HepG2 (cell line): ENCODE measurements around the gene NPC2. TPM values are rescaled to one million over a fixed set of nuclear protein-coding genes. Genes with fewer than 3 reads are reported as not detected.

ENCODE experiments used
- ATAC-seq: fragments of 200-7000 bp; cut with Tn5 transposase; 3 replicates; pipeline ENCODE4 v1.9.1; 2020; ENCODE audit warnings: mild to moderate bottlenecking, moderate library complexity
- BruUV-seq: library from RNA; stranded (reverse); fragments of 400-500 nt; replicated peaks from 2 replicates; lab custom pipeline; 2021; lab: Mats Ljungman, UMichigan
- CTCF ChIA-PET: fragments of 300-600 bp; formaldehyde crosslinking; extraction: SDS; loops from one replicate; lab custom pipeline; 2021; ENCODE audit warnings: low total read pairs, inconsistent platforms, low intra/inter-chr PET ratio; lab: Yijun Ruan, JAX
- POLR2A ChIA-PET: fragments of 350-600 bp; sonication (Branson Sonifier 250); formaldehyde crosslinking; loops from one replicate; lab custom pipeline; 2020; ENCODE audit warnings: antibody characterized with exemption, inconsistent platforms; lab: Yijun Ruan, JAX
- DNase-seq: peaks from one replicate; pipeline ENCODE4 v3.0.0-alpha.2; 2015; ENCODE audit warnings: low spot score
- FAIRE-seq: peaks from 3 replicates; lab custom pipeline; 2011; peaks lifted over from hg19 to GRCh38; lab: Jason Lieb, UNC
- H2AFZ ChIP-seq: one replicate; pipeline ENCODE4 v1.6.1; 2011; ENCODE audit warnings: low read length, inconsistent platforms
- H3K27ac ChIP-seq: fragments of 300-600 bp; 3 replicates; pipeline ENCODE4 v1.8.0; 2011; ENCODE audit warnings: mixed run types, mild to moderate bottlenecking, mixed read lengths, low read length, inconsistent platforms; ENCODE audit not compliant: insufficient read depth; ENCODE audit errors: extremely low read length
- H3K27me3 ChIP-seq, 2 experiments: fragments of 200-600 bp in 1 of 2; 2 replicates in 1 of 2; 3 replicates in 1 of 2; pipeline versions ENCODE4 v1.6.0 to v1.8.0; 2011; ENCODE audit warnings: low read length in 2 of 2, mild to moderate bottlenecking in 2 of 2, moderate library complexity in 2 of 2, inconsistent platforms in 1 of 2; ENCODE audit not compliant: insufficient read depth in 2 of 2, control insufficient read depth in 1 of 2
- H3K36me3 ChIP-seq, 2 experiments: fragments of 200-600 bp in 1 of 2; replicated peaks in 1 of 2; 2 replicates in 1 of 2; 3 replicates in 1 of 2; pipeline versions ENCODE4 v1.5.1 to v1.8.0; 2011; ENCODE audit warnings: low read length in 2 of 2, inconsistent platforms in 1 of 2; ENCODE audit not compliant: insufficient read depth in 2 of 2, control insufficient read depth in 1 of 2
- H3K4me1 ChIP-seq: 2 replicates; pipeline ENCODE4 v1.5.1; 2012; ENCODE audit warnings: low read length, inconsistent platforms; ENCODE audit not compliant: insufficient read depth
- H3K4me2 ChIP-seq: 2 replicates; pipeline ENCODE4 v1.6.0; 2011; ENCODE audit warnings: low read depth, low read length, inconsistent platforms
- H3K4me3 ChIP-seq, 3 experiments: fragments of 200-600 bp in 1 of 3; sonication (generic), shearing (Covaris generic) in 1 of 3; replicated peaks in 1 of 3; 2 replicates each; pipeline ENCODE4 v1.5.1; 2011 to 2016; ENCODE audit warnings: low read length in 3 of 3, inconsistent platforms in 2 of 3, low read depth in 2 of 3, mild to moderate bottlenecking in 2 of 3, control low read depth in 1 of 3, mixed read lengths in 1 of 3; ENCODE audit not compliant: insufficient read depth in 1 of 3
- H3K79me2 ChIP-seq: one replicate; pipeline ENCODE4 v1.6.1; 2011; ENCODE audit warnings: low read length, inconsistent platforms; ENCODE audit not compliant: insufficient read depth
- H3K9ac ChIP-seq: 2 replicates; pipeline ENCODE4 v1.6.0; 2011; ENCODE audit warnings: mild to moderate bottlenecking, low read depth, low read length, inconsistent platforms; ENCODE audit not compliant: insufficient read depth
- H3K9me3 ChIP-seq: 2 replicates; pipeline ENCODE4 v1.5.1; 2012; ENCODE audit warnings: mild to moderate bottlenecking, low read length
- H4K20me1 ChIP-seq: 2 replicates; pipeline ENCODE4 v1.6.0; 2011; ENCODE audit warnings: inconsistent platforms, mild to moderate bottlenecking, low read length, moderate library complexity; ENCODE audit not compliant: insufficient read depth
- ATF7-NPFF ChIP-seq: sonication (generic); formaldehyde crosslinking; IDR thresholded peaks from 2 replicates; pipeline ENCODE4 v1.8.1; 2023; ENCODE audit warnings: mild to moderate bottlenecking, low read depth, missing genetic modification reagents, moderate library complexity
- CREB3 ChIP-seq: sonication (generic); formaldehyde crosslinking; IDR thresholded peaks from 2 replicates; pipeline ENCODE4 v1.5.0; 2020; ENCODE audit warnings: missing genetic modification reagents
- NONO ChIP-seq, 2 experiments: fragments of 450-650 bp in 1 of 2; sonication (generic) in 1 of 2; formaldehyde crosslinking in 1 of 2; IDR thresholded peaks in 1 of 2; conservative IDR thresholded peaks in 1 of 2; 2 replicates each; pipeline versions ENCODE4 v1.6.1 to v1.8.0; 2017 to 2022; ENCODE audit warnings: mild to moderate bottlenecking in 1 of 2, missing genetic modification reagents in 1 of 2, moderate library complexity in 1 of 2
- PRDM10 ChIP-seq: sonication (generic); formaldehyde crosslinking; IDR thresholded peaks from 2 replicates; pipeline ENCODE4 v1.4.0; 2020; ENCODE audit warnings: low read depth, missing genetic modification reagents
- ZKSCAN5 ChIP-seq: sonication (generic); formaldehyde crosslinking; IDR thresholded peaks from 2 replicates; pipeline ENCODE4 v1.5.1; 2020; ENCODE audit warnings: mild to moderate bottlenecking, missing genetic modification reagents
- ZNF224 ChIP-seq: sonication (generic); formaldehyde crosslinking; IDR thresholded peaks from 2 replicates; pipeline ENCODE4 v1.5.0; 2020; ENCODE audit warnings: mild to moderate bottlenecking, missing genetic modification reagents
- ZNF550 ChIP-seq: sonication (generic); formaldehyde crosslinking; IDR thresholded peaks from 2 replicates; pipeline ENCODE4 v1.4.0; 2020; ENCODE audit warnings: mild to moderate bottlenecking, missing genetic modification reagents, borderline replicate concordance
- ZNF562 ChIP-seq: sonication (generic); formaldehyde crosslinking; IDR thresholded peaks from 2 replicates; pipeline ENCODE4 v1.8.0; 2022; ENCODE audit warnings: missing genetic modification reagents, borderline replicate concordance
- WGBS: methylation state at CpG from one replicate; pipeline ENCODE4 v1.1.6; 2017; ENCODE audit warnings: low lambda C conversion rate; 5-methylcytosine and 5-hydroxymethylcytosine counted together
- in situ Hi-C: cut with HindIII; loops from 2 replicates; pipeline ENCODE4 v1.10.0; 2017; ENCODE audit warnings: low pct_unique_long_range_greater_than_20kb; ENCODE audit not compliant: extremely low pct_ligation_motif_present
- intact Hi-C: fragments of 100-400 bp; cut with micrococcal nuclease; formaldehyde crosslinking; loops from one replicate; pipeline ENCODE4 v1.10.0; 2022; ENCODE audit not compliant: unreplicated experiment
- polyA plus RNA-seq, 8 experiments: library from polyadenylated mRNA; depleted of rRNA in 3 of 8; stranded (reverse) in 7 of 8; unstranded in 1 of 8; fragments of >200 nt; fragmentation: Illumina TruSeq in 4 of 8; extraction: Trizol in 4 of 8; gene quantifications; 2 replicates each; pipeline versions ENCODE4 v1.2.1 to v1.2.3, GENCODE V29; 2011 to 2016; ENCODE audit warnings: low read depth in 4 of 8, missing spikeins in 1 of 8, mixed read lengths in 1 of 8; ENCODE audit not compliant: insufficient read depth in 1 of 8
- total RNA-seq, 5 experiments: library from RNA; depleted of rRNA; stranded (reverse); fragments of >200 nt; fragmentation: Illumina TruSeq; extraction: Trizol; gene quantifications; 2 replicates each; pipeline ENCODE4 v1.2.3, GENCODE V29; 2016; ENCODE audit warnings: low read depth in 1 of 5

The NPC2 gene
- total and polyA plus RNA-seq, 2 of the 13 experiments (the other 11 are each of a cell fraction or from before 2014, with no cell fraction given), result 132 to 164 TPM

- H3K4me1 ChIP-seq, result peaks cover 6% of the 10 kb centered on the region
- in situ Hi-C loops, result no loop called here
- CTCF ChIA-PET, result no interaction called here
- 24% methylated on average over 3 of the region's 3 CpGs for WGBS
- intact Hi-C loops, result no loop called here
- H3K79me2 ChIP-seq, result no peaks in the 10 kb centered on the region
- no peak for FAIRE-seq
- DNase-seq, result no peak
- no peak overlapping the region for H3K9ac ChIP-seq
- no peak overlapping the region for H3K4me2 ChIP-seq
- POLR2A ChIA-PET, result no interaction called here
- no TSS peak for BruUV-seq
- no peaks in the 10 kb centered on the region; a peak in 1 of 5 replicates for H3K27me3 ChIP-seq
- no peaks in the 10 kb centered on the region for H3K36me3 ChIP-seq
- no peak for TF ChIP-seq PRDM10 (CRISPR knock-in tag)
- TF ChIP-seq ZKSCAN5 (CRISPR knock-in tag), result no peak
- no peak for TF ChIP-seq ZNF562 (CRISPR knock-in tag)
- no peak for TF ChIP-seq NONO (IDR thresholded peaks at IDR 0.05)
- no peak for TF ChIP-seq NONO (CRISPR knock-in tag; conservative IDR thresholded peaks at IDR 0.05)
- no peak for TF ChIP-seq ZNF550 (CRISPR knock-in tag)
- TF ChIP-seq ZNF224 (CRISPR knock-in tag), result no peak
- no peak for TF ChIP-seq CREB3 (CRISPR knock-in tag)
- TF ChIP-seq ATF7-NPFF (CRISPR knock-in tag), result no peak
- no peaks in the 10 kb centered on the region for H4K20me1 ChIP-seq
- H3K27ac ChIP-seq, result no peak overlapping the region
- H2AFZ ChIP-seq, result no peak overlapping the region
- no peaks in the 10 kb centered on the region for H3K9me3 ChIP-seq
- H3K4me3 ChIP-seq, result no peak overlapping the region
- no peak for ATAC-seq
Observed at GRCh38 chr14:74441113-74441512, 52.0 kb downstream of the NPC2 start.
